ENCODE measurements around the gene PADI2. TPM values are rescaled to one million over a fixed set of nuclear protein-coding genes. Genes with fewer than 3 reads are reported as not detected.

The PADI2 gene
- total and polyA plus RNA-seq, 2 donors (not counting 3 experiments of a cell fraction or from before 2014, with no cell fraction given): not detected

DNA sequence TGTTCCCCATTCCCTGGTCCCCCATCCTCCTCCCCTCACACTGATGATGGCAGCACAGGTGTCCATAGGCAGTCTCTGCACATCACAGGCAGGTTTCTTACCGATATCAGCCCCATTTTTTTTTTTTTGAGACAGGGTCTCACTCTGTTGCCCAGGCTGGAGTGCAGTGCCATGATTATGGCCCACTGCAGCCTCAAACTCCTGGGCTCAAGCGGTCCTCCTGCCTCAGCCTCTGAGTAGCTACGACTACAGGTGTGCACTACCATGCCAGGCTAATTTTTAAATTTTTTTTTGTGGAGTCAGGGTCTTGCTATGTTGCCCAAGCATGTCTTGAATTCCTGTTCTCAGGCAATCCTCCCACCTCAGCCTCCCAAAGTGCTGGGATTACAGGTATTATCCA lies 36.5 kb downstream of the PADI2 start:
- no peak overlapping the region for H2AFZ ChIP-seq (ENCODE audit: low read depth, low read length)
- BruUV-seq (replicated peaks): no TSS peak
- intact Hi-C loops (cut with micrococcal nuclease): no loop called here
- H3K27me3 ChIP-seq (ENCODE audit: control insufficient read depth in 2 of 2, insufficient read depth in 2 of 2, low read length in 2 of 2): no peaks in the 10 kb centered on the region
- H3K9ac ChIP-seq (replicated peaks; ENCODE audit: extremely low read depth, insufficient read depth, low read length): no peak overlapping the region
- FAIRE-seq (no peak), DNase-seq (ENCODE audit: low read depth, low spot score) (no peak)
- CTCF ChIA-PET: no interaction called here
- dilution Hi-C loops (cut with MboI; ENCODE audit: extremely low pct_ligation_motif_present, low sequenced_read_pairs): no loop called here
- TF ChIP-seq, protein P1, sequence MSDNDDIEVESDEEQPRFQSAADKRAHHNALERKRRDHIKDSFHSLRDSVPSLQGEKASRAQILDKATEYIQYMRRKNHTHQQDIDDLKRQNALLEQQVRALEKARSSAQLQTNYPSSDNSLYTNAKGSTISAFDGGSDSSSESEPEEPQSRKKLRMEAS (IDR thresholded peaks at IDR 0.05; ENCODE audit: insufficient read depth, insufficient read length): no peak
- TF ChIP-seq GATA2 (IDR thresholded peaks at IDR 0.05; ENCODE audit: insufficient read depth, insufficient read length, low read depth, low read length): no peak
- no peak for TF ChIP-seq MYC (IDR thresholded peaks at IDR 0.05; ENCODE audit: low read depth, low read length)
- TF ChIP-seq POLR2A (IDR thresholded peaks at IDR 0.05; ENCODE audit: low read depth, low read length): no peak
- TF ChIP-seq EZH2 (IDR thresholded peaks at IDR 0.05; ENCODE audit: borderline replicate concordance, low read depth, low read length, severe bottlenecking): no peak
- no peak for TF ChIP-seq FOS (IDR thresholded peaks at IDR 0.05; ENCODE audit: borderline replicate concordance, insufficient read depth, low read length)
- TF ChIP-seq, protein P2, sequence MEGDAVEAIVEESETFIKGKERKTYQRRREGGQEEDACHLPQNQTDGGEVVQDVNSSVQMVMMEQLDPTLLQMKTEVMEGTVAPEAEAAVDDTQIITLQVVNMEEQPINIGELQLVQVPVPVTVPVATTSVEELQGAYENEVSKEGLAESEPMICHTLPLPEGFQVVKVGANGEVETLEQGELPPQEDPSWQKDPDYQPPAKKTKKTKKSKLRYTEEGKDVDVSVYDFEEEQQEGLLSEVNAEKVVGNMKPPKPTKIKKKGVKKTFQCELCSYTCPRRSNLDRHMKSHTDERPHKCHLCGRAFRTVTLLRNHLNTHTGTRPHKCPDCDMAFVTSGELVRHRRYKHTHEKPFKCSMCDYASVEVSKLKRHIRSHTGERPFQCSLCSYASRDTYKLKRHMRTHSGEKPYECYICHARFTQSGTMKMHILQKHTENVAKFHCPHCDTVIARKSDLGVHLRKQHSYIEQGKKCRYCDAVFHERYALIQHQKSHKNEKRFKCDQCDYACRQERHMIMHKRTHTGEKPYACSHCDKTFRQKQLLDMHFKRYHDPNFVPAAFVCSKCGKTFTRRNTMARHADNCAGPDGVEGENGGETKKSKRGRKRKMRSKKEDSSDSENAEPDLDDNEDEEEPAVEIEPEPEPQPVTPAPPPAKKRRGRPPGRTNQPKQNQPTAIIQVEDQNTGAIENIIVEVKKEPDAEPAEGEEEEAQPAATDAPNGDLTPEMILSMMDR (IDR thresholded peaks at IDR 0.05; ENCODE audit: extremely low read depth in 1 of 2, insufficient read depth in 1 of 2, low read depth in 1 of 2, low read length in 2 of 2): no peak
- no peak for TF ChIP-seq POLR2AphosphoS5 (IDR thresholded peaks at IDR 0.05; ENCODE audit: insufficient read depth, low read depth, low read length)
- TF ChIP-seq JUN (IDR thresholded peaks at IDR 0.05; ENCODE audit: borderline replicate concordance, insufficient read depth, insufficient read length, low read depth): no peak
- H4K20me1 ChIP-seq (replicated peaks; ENCODE audit: control insufficient read depth, extremely low read depth, insufficient read depth, low read length): no peaks in the 10 kb centered on the region
- H3K4me2 ChIP-seq (ENCODE audit: insufficient read depth, low read length): no peak overlapping the region
- H3K4me3 ChIP-seq (replicated peaks in 1 of 3; ENCODE audit: insufficient read depth in 1 of 3, low read depth in 1 of 3, low read length in 3 of 3): no peak overlapping the region
- POLR2A ChIA-PET: no interaction called here
- no peak overlapping the region for H3K27ac ChIP-seq (ENCODE audit: insufficient read depth, low read depth, low read length)
- H3K9me3 ChIP-seq (replicated peaks; ENCODE audit: control insufficient read depth, insufficient read depth, low read length): no peaks in the 10 kb centered on the region
- no peaks in the 10 kb centered on the region for H3K36me3 ChIP-seq (ENCODE audit: control insufficient read depth in 2 of 2, extremely low read depth in 1 of 2, insufficient read depth in 2 of 2, low read length in 2 of 2)
- H3K9me1 ChIP-seq (replicated peaks; ENCODE audit: control insufficient read depth, extremely low read depth, insufficient read depth, low read length): no peaks in the 10 kb centered on the region
- H3K4me1 ChIP-seq (ENCODE audit: control insufficient read depth, extremely low read depth, insufficient read depth, low read length): no peaks in the 10 kb centered on the region
- H3K79me2 ChIP-seq (ENCODE audit: control insufficient read depth, insufficient read depth, low read length): no peaks in the 10 kb centered on the region
